ENCODE data around the gene HLA-DRB5.
"Not testable (repeated sequence)": the region's sequence is repeated elsewhere in the genome, so short reads cannot be mapped to it uniquely, and the experiment has no call there.

HLA-DRB5 gene

DNA sequence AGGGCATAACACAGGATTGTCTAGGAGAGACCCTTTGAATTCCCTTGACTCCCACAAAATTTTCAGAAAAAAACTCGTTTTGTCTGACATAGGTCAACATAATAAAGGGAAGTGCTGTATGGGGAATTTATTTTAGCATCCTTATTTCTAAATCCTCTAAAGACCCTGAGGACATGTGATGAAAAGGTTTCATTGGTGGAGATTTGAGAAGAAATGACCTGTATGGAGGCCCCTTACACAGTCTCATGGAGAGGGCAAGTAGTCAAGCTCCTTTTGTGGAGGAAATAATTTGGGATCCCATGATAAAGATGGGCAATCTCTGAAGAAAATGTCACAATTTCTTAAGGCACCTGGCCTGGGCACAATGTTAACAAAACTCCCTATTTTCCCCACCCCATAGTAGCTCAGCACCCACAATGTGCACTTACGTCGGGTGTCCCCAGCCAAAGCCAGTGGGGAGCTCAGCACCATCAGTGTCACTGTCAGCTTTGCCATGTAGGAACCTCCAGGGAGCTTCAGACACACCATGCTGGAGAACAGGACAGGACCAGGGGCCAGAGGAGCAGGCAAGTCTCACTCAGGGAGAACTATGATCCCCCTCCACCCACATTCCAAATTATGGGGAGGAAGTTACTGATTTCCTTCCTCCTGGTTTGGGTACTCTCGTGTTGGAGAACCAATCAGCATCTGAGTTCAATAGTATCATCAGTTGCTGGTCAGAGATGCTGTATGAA, at the start of gene HLA-DRB5:
Gene HLA-DRB5 (minus strand): TSS at position 591 of the 734 bp plus-strand sequence. CDS start 63 bp downstream, at position 528.
- no peak for DNase-seq (ENCODE audit: low read depth in 2 of 2)

DNA sequence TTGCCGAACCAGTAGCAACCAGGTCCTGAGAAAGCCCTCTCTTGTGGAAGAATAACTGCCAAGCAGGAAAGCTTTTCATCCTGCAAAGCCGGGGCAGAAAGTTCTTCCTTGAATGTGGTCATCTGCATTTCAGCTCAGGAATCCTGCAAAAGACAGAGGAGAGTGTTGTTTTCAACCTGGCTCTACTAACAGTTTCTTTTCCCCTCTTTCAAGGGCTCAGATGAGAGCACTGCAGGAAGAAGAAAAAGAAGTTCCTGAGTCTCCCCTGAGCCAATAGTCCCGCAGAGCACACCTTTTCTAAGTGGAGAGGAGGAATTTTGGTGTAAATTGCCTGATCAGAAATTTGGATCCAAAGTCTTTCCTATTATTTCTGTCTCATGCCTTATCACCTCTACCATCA, 48.9 kb upstream of the HLA-DRB5 start:
- no peak for DNase-seq (ENCODE audit: low read depth in 2 of 2)

- not testable (repeated sequence) for DNase-seq (ENCODE audit: low read depth in 2 of 2)
Observed at GRCh38 chr6:32577493-32577892, 47.4 kb upstream of the HLA-DRB5 start.

GRCh38 chr6:32576250-32576649, 46.2 kb upstream of the HLA-DRB5 start:
- no peak for DNase-seq (ENCODE audit: low read depth in 2 of 2)

- no peak for DNase-seq (ENCODE audit: low read depth in 2 of 2)
Observed at GRCh38 chr6:32570363-32570905, 40.3 kb upstream of the HLA-DRB5 start.

GRCh38 chr6:32568561-32568960, 38.5 kb upstream of the HLA-DRB5 start:
- no peak for DNase-seq (ENCODE audit: low read depth in 2 of 2)

GRCh38 chr6:32566957-32567356, 36.9 kb upstream of the HLA-DRB5 start:
- DNase-seq (ENCODE audit: low read depth in 2 of 2) = no peak

GRCh38 chr6:32565511-32565910, 35.4 kb upstream of the HLA-DRB5 start:
- DNase-seq (ENCODE audit: low read depth in 2 of 2) = no peak

DNA sequence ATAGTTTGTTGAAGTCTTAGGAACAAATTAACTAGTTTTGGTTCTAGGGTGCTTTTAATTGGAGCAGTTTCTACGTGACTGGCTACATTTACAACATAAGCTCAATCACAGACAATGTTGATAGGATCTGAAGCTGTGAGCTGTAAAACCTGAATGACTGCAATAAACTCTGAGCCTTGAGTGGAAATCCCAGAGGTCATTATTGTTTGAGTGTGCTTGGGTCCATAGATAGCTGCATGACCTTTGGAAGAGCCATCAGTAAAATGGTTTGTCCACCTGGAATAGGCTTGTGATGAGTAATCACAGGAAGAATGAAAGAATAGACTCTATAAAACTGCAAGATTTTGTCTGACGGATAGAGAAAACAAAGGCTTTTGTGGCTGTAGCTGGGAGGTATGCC, 32.9 kb upstream of the HLA-DRB5 start:
- DNase-seq (ENCODE audit: low read depth in 2 of 2) = no peak

DNA sequence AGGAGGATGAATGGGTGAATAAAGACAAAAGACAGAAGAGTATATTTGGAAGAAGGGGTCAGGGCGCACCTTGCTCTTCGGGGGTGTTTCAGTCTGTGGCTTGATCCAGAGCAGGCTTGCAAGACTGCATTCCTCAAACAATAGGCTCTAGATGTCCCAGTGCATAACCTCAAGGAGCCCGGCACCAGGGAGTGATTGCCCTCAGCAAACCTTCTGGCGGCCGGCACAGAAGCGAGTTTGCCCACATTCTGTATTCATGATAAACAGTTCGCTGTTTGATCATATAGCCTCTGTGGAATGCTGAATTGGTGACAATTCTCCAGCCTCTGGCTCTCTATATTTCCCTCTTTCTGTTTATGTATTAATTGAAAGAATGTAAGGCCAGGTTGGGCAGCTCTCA, 29.7 kb upstream of the HLA-DRB5 start:
- DNase-seq (ENCODE audit: low read depth in 2 of 2) = no peak

DNA sequence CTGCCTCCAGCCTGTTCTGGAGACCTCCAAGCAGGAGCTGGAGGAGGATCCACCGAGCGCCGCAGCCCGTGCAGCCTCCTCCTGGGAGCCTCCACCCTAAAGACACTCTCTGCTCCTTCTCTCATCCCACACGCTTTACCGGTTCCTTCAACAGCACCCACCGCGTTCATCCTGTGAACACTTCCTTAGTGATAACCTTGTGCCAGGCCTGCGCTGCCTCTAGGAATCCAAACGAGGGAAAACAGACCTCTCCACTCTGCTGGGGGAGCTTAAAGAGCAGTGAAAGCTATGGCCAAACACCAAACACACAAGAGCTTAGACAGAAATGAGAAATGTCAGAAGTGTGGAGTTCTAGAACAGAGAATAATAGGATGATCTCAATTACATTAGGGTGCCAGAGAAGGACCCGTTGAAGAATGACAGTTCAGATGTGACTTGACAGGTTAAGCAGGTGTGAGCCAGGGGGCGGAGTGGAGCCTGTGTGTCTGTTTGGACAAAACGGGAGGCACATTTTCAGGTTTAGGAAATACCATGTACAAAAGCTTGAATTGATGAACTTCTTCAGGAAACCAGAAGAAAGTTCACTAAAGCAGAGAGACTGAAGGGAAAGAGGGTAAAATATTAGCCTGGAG, 28.5 kb upstream of the HLA-DRB5 start:
- no peak for DNase-seq (ENCODE audit: low read depth in 2 of 2)

GRCh38 chr6:32554116-32554965, 24.3 kb upstream of the HLA-DRB5 start:
- no peak for DNase-seq (ENCODE audit: low read depth in 2 of 2)

DNA sequence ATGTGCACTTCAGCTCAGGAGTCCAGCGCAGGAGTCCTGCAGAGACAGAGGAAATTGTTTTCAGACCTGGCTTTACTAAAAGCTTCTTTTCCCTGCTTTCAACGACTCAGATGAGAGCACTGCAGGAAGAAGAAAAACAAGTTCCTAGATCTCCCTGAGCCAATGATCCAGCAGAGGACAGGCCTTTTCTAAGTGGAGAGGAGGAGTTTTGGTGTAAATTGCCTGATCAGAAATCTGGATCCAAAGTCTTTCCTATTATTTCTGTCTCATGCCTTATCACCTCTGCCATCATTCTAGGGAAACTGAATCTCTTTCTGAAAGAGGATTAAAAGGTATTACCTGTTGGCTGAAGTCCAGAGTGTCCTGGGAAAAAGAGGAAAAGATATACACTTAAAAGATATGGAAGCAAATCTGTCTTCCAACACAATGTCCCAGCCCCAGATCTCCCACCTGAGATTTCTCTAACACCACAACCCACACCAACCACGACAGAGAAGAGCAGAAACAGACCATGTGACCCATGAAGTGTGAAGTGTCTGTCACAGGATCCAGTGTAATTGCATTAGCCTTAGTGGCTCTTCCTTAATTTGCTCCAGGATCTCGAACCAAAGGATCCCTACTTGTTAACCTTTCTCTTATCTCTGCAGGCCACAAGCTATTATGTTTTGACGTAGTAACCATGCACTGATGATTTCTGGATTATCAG, 23.1 kb upstream of the HLA-DRB5 start:
- DNase-seq (ENCODE audit: low read depth in 2 of 2) = no peak

- no peak for DNase-seq (ENCODE audit: low read depth in 2 of 2)
Observed at GRCh38 chr6:32551410-32551809, 21.3 kb upstream of the HLA-DRB5 start.

DNA sequence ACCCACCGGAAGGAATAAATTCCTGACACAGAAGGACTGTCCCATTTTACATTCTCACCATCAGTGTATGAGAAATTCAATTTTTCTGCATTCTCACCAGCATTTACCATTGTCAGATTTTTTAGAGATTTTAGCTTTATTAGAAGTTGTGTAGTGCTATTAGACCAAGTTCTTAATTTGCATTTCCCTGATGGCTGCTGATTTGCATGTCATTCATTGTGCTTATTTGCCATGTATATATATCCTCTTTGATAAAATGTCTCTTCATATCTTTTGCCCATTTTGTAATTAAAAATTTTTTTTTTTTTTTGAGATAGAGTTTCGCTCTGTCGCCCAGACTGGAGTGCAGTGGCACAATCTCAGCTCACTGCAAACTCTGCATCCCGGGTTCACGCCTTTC, 9.8 kb upstream of the HLA-DRB5 start:
- no peak for DNase-seq (ENCODE audit: low read depth in 2 of 2)

- not testable (repeated sequence) for DNase-seq (ENCODE audit: low read depth in 2 of 2)
Observed at GRCh38 chr6:32530431-32530793, 325 bp upstream of the HLA-DRB5 start.

DNA sequence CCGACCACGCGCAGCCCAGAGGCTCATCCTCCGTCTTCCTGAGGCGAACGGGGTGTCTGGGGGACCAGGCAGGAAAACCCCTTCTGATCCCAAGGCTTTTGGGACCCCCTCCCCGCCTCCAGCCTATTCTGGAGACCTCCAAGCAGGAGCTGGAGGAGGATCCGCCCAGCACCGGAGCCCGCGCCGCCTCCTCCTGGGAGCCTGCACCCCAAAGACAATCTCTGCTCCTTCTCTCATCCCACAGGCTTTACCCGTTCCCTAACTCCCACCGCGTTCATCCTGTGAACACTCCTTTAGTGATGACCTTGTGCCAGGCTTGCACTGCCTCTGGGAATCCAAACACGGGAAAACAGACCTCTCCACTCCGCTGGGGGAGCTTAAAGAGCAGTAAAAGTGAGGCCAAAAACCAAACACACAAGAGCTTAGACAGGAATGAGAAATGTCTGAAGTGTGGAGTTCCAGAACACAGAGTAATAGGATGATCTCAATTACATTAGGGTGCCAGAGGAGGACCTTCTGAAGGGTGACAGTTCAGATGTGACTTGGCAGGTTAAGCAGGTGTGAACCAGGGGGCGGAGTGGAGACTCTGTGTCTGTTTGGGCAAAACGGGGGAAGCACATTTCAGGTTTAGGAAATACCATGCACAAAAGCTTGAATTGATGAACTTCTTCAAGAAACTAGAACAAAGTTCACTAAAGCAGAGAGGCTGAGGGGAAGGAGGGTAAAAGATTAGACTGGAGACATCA, 7.6 kb downstream of the HLA-DRB5 start:
- no peak for DNase-seq (ENCODE audit: low read depth in 2 of 2)

DNA sequence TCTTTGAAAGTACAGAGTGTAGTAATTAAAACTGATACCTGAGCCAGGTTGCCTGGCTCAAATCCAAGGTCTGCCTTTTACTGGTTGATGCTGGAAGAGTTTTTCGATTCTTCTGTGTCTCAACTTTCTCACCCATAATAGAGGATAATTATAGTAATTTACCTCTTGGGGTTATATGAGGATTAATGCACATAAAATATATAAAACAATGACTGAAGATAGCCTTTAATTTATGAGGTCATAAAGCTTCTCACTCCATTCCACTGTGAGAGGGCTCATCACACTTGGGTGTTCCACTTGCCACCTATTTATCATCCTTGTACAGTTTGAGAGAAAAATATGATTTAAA, 10.2 kb downstream of the HLA-DRB5 start:
- DNase-seq (ENCODE audit: low read depth in 2 of 2) = no peak

GRCh38 chr6:32519118-32519909, 10.8 kb downstream of the HLA-DRB5 start:
- DNase-seq (ENCODE audit: low read depth in 2 of 2) = no peak
